Right lobe of liver (tissue), 6 donors: ENCODE data around the gene APAF1. TPM values are rescaled to one million over a fixed set of nuclear protein-coding genes. Genes with fewer than 3 reads are reported as not detected.

Source experiments
- ATAC-seq, 4 donors: fragments of 200-7000 bp; cut with Tn5 transposase; one replicate each; pipeline ENCODE4 v1.9.1; 2020; ENCODE audit warnings: mild to moderate bottlenecking in 4 of 4, moderate library complexity in 4 of 4
- DNase-seq, 3 donors: peaks; one replicate each; pipeline ENCODE4 v3.0.0-alpha.2; 2020
- H3K27ac ChIP-seq, 3 donors: fragments of 200-600 bp; one replicate each; pipeline ENCODE4 v1.8.0; 2022
- H3K27me3 ChIP-seq, 2 donors: fragments of 200-600 bp; one replicate each; pipeline ENCODE4 v1.8.0; 2022
- H3K36me3 ChIP-seq, 4 donors: fragments of 200-600 bp; sonication (generic) in 1 of 4; one replicate each; pipeline versions ENCODE4 v1.5.1 to v1.8.0; 2017 to 2022; ENCODE audit warnings: control low read depth in 1 of 4
- H3K4me1 ChIP-seq, 4 donors: fragments of 200-600 bp; sonication (generic) in 1 of 4; one replicate each; pipeline versions ENCODE4 v1.5.1 to v1.8.0; 2017 to 2022; ENCODE audit warnings: control low read depth in 1 of 4
- H3K4me3 ChIP-seq, 3 donors: fragments of 200-600 bp; one replicate each; pipeline ENCODE4 v1.8.0; 2022
- H3K9me3 ChIP-seq, 4 donors: fragments of 200-600 bp; sonication (generic) in 1 of 4; one replicate each; pipeline versions ENCODE4 v1.5.1 to v1.8.0; 2017 to 2022; ENCODE audit warnings: control low read depth in 1 of 4
- CTCF ChIP-seq, 4 donors: fragments of 200-600 bp in 3 of 4; fragments of 450-650 bp in 1 of 4; IDR thresholded peaks; one replicate each; pipeline versions ENCODE4 v1.5.1 to v1.8.0; 2016 to 2022; ENCODE audit warnings: antibody characterized with exemption in 4 of 4, mild to moderate bottlenecking in 2 of 4
- POLR2A ChIP-seq: fragments of 450-650 bp; IDR thresholded peaks from one replicate; pipeline ENCODE4 v1.6.1; 2017; ENCODE audit warnings: antibody characterized with exemption, mild to moderate bottlenecking
- WGBS: methylation state at CpG from one replicate; pipeline ENCODE4 v1.1.6; 2018; ENCODE audit warnings: low coverage, low lambda C conversion rate; ENCODE audit not compliant: insufficient coverage; ENCODE audit errors: missing lambda C conversion rate; 5-methylcytosine and 5-hydroxymethylcytosine counted together
- intact Hi-C, 2 donors: fragments of 100-400 bp; cut with DNase I; formaldehyde crosslinking; loops; one replicate each; pipeline versions ENCODE4 v1.11.2 to v1.14.1; 2022
- small RNA-seq, 2 experiments: library from RNA; depleted of rRNA; stranded (forward); fragments of <200 nt; gene quantifications; one replicate each; pipeline ENCODE3, GENCODE V24; 2016
- total RNA-seq, 6 experiments: library from RNA; depleted of rRNA in 2 of 6; stranded (reverse); fragments of >200 nt in 2 of 6; fragmentation: NEBNext Ultra II Directional in 3 of 6; extraction: Animal tissue kit (Norgen Biotek cat#: 25700) in 3 of 6; gene quantifications; one replicate each; pipeline versions ENCODE4 v1.1.0 to v1.2.4, GENCODE V29; 2016 to 2023
- donor health status: DM: no; HTN: yes; CAD: no.
- donor health status: DM: no; HTN: no; CAD: no.
- donor health status: DM: no; HTN: no; CAD: no.
- donor health status: DM: no; HTN: yes; CAD: no.
- donor health status: DM: no; HTN: yes; CAD: no.

APAF1 gene
- total RNA-seq, 6 experiments from 2014 or later: 4.5 to 12.3 (median 7.1) TPM

DNA sequence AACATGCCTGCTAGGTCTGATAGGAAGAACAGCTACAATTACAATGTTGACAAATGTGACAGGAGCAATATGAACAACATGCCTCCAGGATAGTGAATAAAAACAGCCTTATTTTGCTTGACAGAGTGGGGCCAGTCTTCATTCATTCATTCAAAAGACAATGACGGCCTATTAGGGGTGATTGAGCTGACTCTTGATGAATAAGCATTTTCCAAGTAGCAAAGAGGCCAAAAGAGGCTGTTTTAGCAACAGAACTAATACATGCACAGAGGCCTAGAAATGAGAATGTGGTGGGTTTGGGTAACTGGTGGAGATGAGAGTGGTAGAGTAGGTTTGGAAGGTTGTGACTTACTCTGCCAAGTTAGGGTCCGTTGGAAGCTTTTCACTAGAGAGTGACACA is 138.3 kb downstream of the APAF1 start:
- no peaks in the 10 kb centered on the region for H3K9me3 ChIP-seq
- H3K36me3 ChIP-seq: no peaks in the 10 kb centered on the region
- no peak overlapping the region for H3K27ac ChIP-seq
- no peaks in the 10 kb centered on the region for H3K4me1 ChIP-seq
- WGBS: 47% methylated on average over 2 of the region's 2 CpGs
- TF ChIP-seq POLR2A (no peak), CTCF (IDR thresholded peaks at IDR 0.05) (no peak)
- no peak for ATAC-seq
- intact Hi-C loops: no loop called here
- DNase-seq: no peak
- H3K27me3 ChIP-seq: no peaks in the 10 kb centered on the region
- no peak overlapping the region for H3K4me3 ChIP-seq

Small RNAs within 50 kb of the gene (small RNA-seq; reads per million reads assigned to genes)
- 7.0 to 14.7 reads per million in 2 experiments for gene SNORA53

Other genes starting within 250 kb of the APAF1 start
- gene TMPO, start 129.7 kb upstream of the APAF1 start, total RNA-seq: 10 to 100 TPM; 19.8 to 43.2 (median 29.9) TPM
- 100 to 1,000 TPM; 257 to 421 (median 267) TPM for gene SLC25A3, start 51.6 kb upstream of the APAF1 start, total RNA-seq
- gene IKBIP, start 502 bp upstream of the APAF1 start, total RNA-seq: 10 to 100 TPM in 2 of 6 experiments, 1 to 10 TPM in 4; 2.8 to 12.6 (median 6.6) TPM